ENCODE data around the gene CDH2. TPM values are rescaled to one million over a fixed set of nuclear protein-coding genes. Genes with fewer than 3 reads are reported as not detected.

Gene CDH2
- total and polyA plus RNA-seq, 9 donors = 3.3 to 10.0 (median 6.1) TPM

- WGBS (ENCODE audit: insufficient coverage) = no CpG with 5 or more reads among the region's 3 CpGs
- no peak overlapping the region for H3K4me3 ChIP-seq (ENCODE audit: low read length)
- no peak overlapping the region for H3K27ac ChIP-seq (ENCODE audit: low read length)
- H3K27me3 ChIP-seq (ENCODE audit: control insufficient read depth, insufficient read depth, low read length) = peaks cover 17% of the 10 kb centered on the region
- H3K9me3 ChIP-seq (replicated peaks; ENCODE audit: control insufficient read depth, low read depth, low read length) = no peaks in the 10 kb centered on the region
- H3K4me1 ChIP-seq (ENCODE audit: control insufficient read depth, insufficient read depth, low read length) = peaks cover 14% of the 10 kb centered on the region
- DNase-seq = no peak
- no peaks in the 10 kb centered on the region for H3K36me3 ChIP-seq (ENCODE audit: control insufficient read depth, insufficient read depth, low read length)
Measured at GRCh38 chr18:28171837-28172236, 5.1 kb downstream of the CDH2 start.

GRCh38 chr18:28168725-28169124 is 8.2 kb downstream of the CDH2 start:
- no peak overlapping the region for H3K27ac ChIP-seq (ENCODE audit: low read length)
- no peaks in the 10 kb centered on the region for H3K36me3 ChIP-seq (ENCODE audit: control insufficient read depth, insufficient read depth, low read length)
- H3K4me3 ChIP-seq (ENCODE audit: low read length) = no peak overlapping the region
- WGBS (ENCODE audit: insufficient coverage) = no CpG with 5 or more reads among the region's 1 CpG
- H3K4me1 ChIP-seq (ENCODE audit: control insufficient read depth, insufficient read depth, low read length) = no peaks in the 10 kb centered on the region
- no peak for DNase-seq
- H3K9me3 ChIP-seq (replicated peaks; ENCODE audit: control insufficient read depth, low read depth, low read length) = no peaks in the 10 kb centered on the region
- no peaks in the 10 kb centered on the region for H3K27me3 ChIP-seq (ENCODE audit: control insufficient read depth, insufficient read depth, low read length)

GRCh38 chr18:28167835-28168349 is 9.0 kb downstream of the CDH2 start:
- H3K27me3 ChIP-seq (ENCODE audit: control insufficient read depth, insufficient read depth, low read length) = no peaks in the 10 kb centered on the region
- H3K36me3 ChIP-seq (ENCODE audit: control insufficient read depth, insufficient read depth, low read length) = no peaks in the 10 kb centered on the region
- WGBS (ENCODE audit: insufficient coverage) = no CpG with 5 or more reads among the region's 8 CpGs
- H3K4me3 ChIP-seq (ENCODE audit: low read length) = no peak overlapping the region
- DNase-seq = no peak
- H3K4me1 ChIP-seq (ENCODE audit: control insufficient read depth, insufficient read depth, low read length) = no peaks in the 10 kb centered on the region
- no peaks in the 10 kb centered on the region for H3K9me3 ChIP-seq (replicated peaks; ENCODE audit: control insufficient read depth, low read depth, low read length)
- no peak overlapping the region for H3K27ac ChIP-seq (ENCODE audit: low read length)

- WGBS (ENCODE audit: insufficient coverage) = no CpG with 5 or more reads among the region's 1 CpG
- H3K27ac ChIP-seq (ENCODE audit: low read length) = no peak overlapping the region
Measured at GRCh38 chr18:28164771-28165483, 12.0 kb downstream of the CDH2 start.

GRCh38 chr18:28163201-28163775 is 13.6 kb downstream of the CDH2 start:
- Histone ChIP-seq H3K9me3 (replicated peaks; ENCODE audit: control insufficient read depth, low read depth, low read length) (no peaks in the 10 kb centered on the region), H3K4me1 (ENCODE audit: control insufficient read depth, insufficient read depth, low read length) (no peaks in the 10 kb centered on the region), H3K4me3 (ENCODE audit: low read length) (no peak overlapping the region), H3K36me3 (ENCODE audit: control insufficient read depth, insufficient read depth, low read length) (no peaks in the 10 kb centered on the region), H3K27me3 (ENCODE audit: control insufficient read depth, insufficient read depth, low read length) (no peaks in the 10 kb centered on the region), H3K27ac (ENCODE audit: low read length) (no peak overlapping the region)
- no CpG with 5 or more reads among the region's 2 CpGs for whole genome bisulfite sequencing (ENCODE audit: insufficient coverage)
- DNase-seq = peak; percentile 50

More at GRCh38 chr18:28164771-28165483, 12.0 kb downstream of the CDH2 start:
- Histone ChIP-seq H3K9me3 (replicated peaks; ENCODE audit: control insufficient read depth, low read depth, low read length) (no peaks in the 10 kb centered on the region), H3K27me3 (ENCODE audit: control insufficient read depth, insufficient read depth, low read length) (no peaks in the 10 kb centered on the region), H3K4me3 (ENCODE audit: low read length) (no peak overlapping the region), H3K4me1 (ENCODE audit: control insufficient read depth, insufficient read depth, low read length) (no peaks in the 10 kb centered on the region), H3K36me3 (ENCODE audit: control insufficient read depth, insufficient read depth, low read length) (no peaks in the 10 kb centered on the region)
- DNase-seq = no peak

- no peaks in the 10 kb centered on the region for H3K9me3 ChIP-seq (replicated peaks; ENCODE audit: control insufficient read depth, low read depth, low read length)
- H3K27ac ChIP-seq (ENCODE audit: low read length) = no peak overlapping the region
- no peaks in the 10 kb centered on the region for H3K36me3 ChIP-seq (ENCODE audit: control insufficient read depth, insufficient read depth, low read length)
- no peak overlapping the region for H3K4me3 ChIP-seq (ENCODE audit: low read length)
- no peak for DNase-seq
- 90% methylated on average over 4 of the region's 9 CpGs for WGBS (ENCODE audit: insufficient coverage)
- no peaks in the 10 kb centered on the region for H3K4me1 ChIP-seq (ENCODE audit: control insufficient read depth, insufficient read depth, low read length)
- H3K27me3 ChIP-seq (ENCODE audit: control insufficient read depth, insufficient read depth, low read length) = no peaks in the 10 kb centered on the region
Measured at GRCh38 chr18:28161608-28162599, 15.0 kb downstream of the CDH2 start.

- Histone ChIP-seq H3K27me3 (ENCODE audit: control insufficient read depth, insufficient read depth, low read length) (no peaks in the 10 kb centered on the region), H3K4me1 (ENCODE audit: control insufficient read depth, insufficient read depth, low read length) (no peaks in the 10 kb centered on the region), H3K4me3 (ENCODE audit: low read length) (no peak overlapping the region), H3K9me3 (replicated peaks; ENCODE audit: control insufficient read depth, low read depth, low read length) (no peaks in the 10 kb centered on the region), H3K36me3 (ENCODE audit: control insufficient read depth, insufficient read depth, low read length) (no peaks in the 10 kb centered on the region), H3K27ac (ENCODE audit: low read length) (no peak overlapping the region)
- WGBS (ENCODE audit: insufficient coverage) = 68% methylated on average over 2 of the region's 2 CpGs
- DNase-seq = no peak
Measured at GRCh38 chr18:28159055-28159454, 17.9 kb downstream of the CDH2 start.

- Histone ChIP-seq H3K4me3 (ENCODE audit: low read length) (no peak overlapping the region), H3K27ac (ENCODE audit: low read length) (no peak overlapping the region), H3K9me3 (replicated peaks; ENCODE audit: control insufficient read depth, low read depth, low read length) (no peaks in the 10 kb centered on the region), H3K4me1 (ENCODE audit: control insufficient read depth, insufficient read depth, low read length) (no peaks in the 10 kb centered on the region), H3K27me3 (ENCODE audit: control insufficient read depth, insufficient read depth, low read length) (no peaks in the 10 kb centered on the region), H3K36me3 (ENCODE audit: control insufficient read depth, insufficient read depth, low read length) (no peaks in the 10 kb centered on the region)
- peak; percentile 59 for DNase-seq
- 20% methylated on average over 2 of the region's 4 CpGs for WGBS (ENCODE audit: insufficient coverage)
Measured at GRCh38 chr18:28158083-28158581, 18.8 kb downstream of the CDH2 start.

GRCh38 chr18:28153485-28154065 is 23.4 kb downstream of the CDH2 start:
- H3K27ac ChIP-seq (ENCODE audit: low read length) = no peak overlapping the region
- no peaks in the 10 kb centered on the region for H3K9me3 ChIP-seq (replicated peaks; ENCODE audit: control insufficient read depth, low read depth, low read length)
- no peaks in the 10 kb centered on the region for H3K4me1 ChIP-seq (ENCODE audit: control insufficient read depth, insufficient read depth, low read length)
- no peaks in the 10 kb centered on the region for H3K27me3 ChIP-seq (ENCODE audit: control insufficient read depth, insufficient read depth, low read length)
- no CpG with 5 or more reads among the region's 3 CpGs for WGBS (ENCODE audit: insufficient coverage)
- no peaks in the 10 kb centered on the region for H3K36me3 ChIP-seq (ENCODE audit: control insufficient read depth, insufficient read depth, low read length)
- no peak for DNase-seq
- H3K4me3 ChIP-seq (ENCODE audit: low read length) = no peak overlapping the region
